GM21360 (cell line): ENCODE results near the gene CCDC142.
"Not testable (repeated sequence)": the region's sequence is repeated elsewhere in the genome, so short reads cannot be mapped to it uniquely, and the experiment has no call there.

Experiments used
- ATAC-seq: cut with Tn5 transposase; IDR thresholded peaks from one replicate; pipeline ENCODE4 v1.9.1; 2021; ENCODE audit warnings: mild to moderate bottlenecking, moderate library complexity; ENCODE audit not compliant: unreplicated experiment

The CCDC142 gene

GRCh38 chr2:74499940-74500577, 17.3 kb upstream of the CCDC142 start:
- ATAC-seq = no peak

- no peak for ATAC-seq
Measured at GRCh38 chr2:74499267-74499939, 16.6 kb upstream of the CCDC142 start, which contains the start of gene LBX2. LBX2 (minus strand) TSS chr2:74499603; CDS start chr2:74499537, 66 bp downstream.

- ATAC-seq = no peak
Measured at GRCh38 chr2:74498500-74499266, 15.9 kb upstream of the CCDC142 start.

GRCh38 chr2:74497777-74498499, 15.1 kb upstream of the CCDC142 start:
- no peak for ATAC-seq

- no peak for ATAC-seq
Measured at GRCh38 chr2:74496997-74497776, 14.4 kb upstream of the CCDC142 start.

GRCh38 chr2:74495440-74495839, 12.6 kb upstream of the CCDC142 start:
- no peak for ATAC-seq

- no peak for ATAC-seq
Measured at GRCh38 chr2:74493546-74493945, 10.7 kb upstream of the CCDC142 start.

GRCh38 chr2:74491648-74492544, 9.1 kb upstream of the CCDC142 start:
- ATAC-seq = no peak

- no peak for ATAC-seq
Measured at GRCh38 chr2:74489906-74490305, 7.1 kb upstream of the CCDC142 start.

- ATAC-seq = no peak
Measured at GRCh38 chr2:74488643-74489481, 6.1 kb upstream of the CCDC142 start.

- no peak for ATAC-seq
Measured at GRCh38 chr2:74486141-74486540, 3.3 kb upstream of the CCDC142 start.

- not testable (repeated sequence) for ATAC-seq
Measured at GRCh38 chr2:74483675-74484164, 922 bp upstream of the CCDC142 start.

GRCh38 chr2:74481961-74482800, 617 bp downstream of the CCDC142 start:
- ATAC-seq = peak; percentile 32

- ATAC-seq = no peak
Measured at GRCh38 chr2:74481431-74481830, 1.4 kb downstream of the CCDC142 start.

GRCh38 chr2:74474899-74475298, 7.9 kb downstream of the CCDC142 start:
- ATAC-seq = no peak

GRCh38 chr2:74474481-74474880, 8.3 kb downstream of the CCDC142 start:
- ATAC-seq = no peak

- no peak for ATAC-seq
Measured at GRCh38 chr2:74472945-74473258, 9.9 kb downstream of the CCDC142 start.
